Effector memory CD4-positive, alpha-beta T cell (primary cell): ENCODE results near the gene ZNF329.
"Not testable (repeated sequence)": the region's sequence is repeated elsewhere in the genome, so short reads cannot be mapped to it uniquely, and the experiment has no call there.

Experiments
- DNase-seq, 3 donors: peaks; one replicate each; pipeline ENCODE4 v3.0.0-alpha.2; 2020
- H3K27ac ChIP-seq: 2 replicates; pipeline ENCODE4 v1.7.0; 2013; ENCODE audit warnings: mild to moderate bottlenecking, low read length, moderate library complexity; ENCODE audit not compliant: insufficient read depth, poor library complexity, severe bottlenecking
- H3K27me3 ChIP-seq: replicated peaks from 2 replicates; pipeline ENCODE4 v1.7.0; 2013; ENCODE audit warnings: mild to moderate bottlenecking, low read length; ENCODE audit not compliant: insufficient read depth, control insufficient read depth, poor library complexity, severe bottlenecking
- H3K36me3 ChIP-seq: 2 replicates; pipeline ENCODE4 v1.7.0; 2013; ENCODE audit warnings: mild to moderate bottlenecking, low read length, moderate library complexity; ENCODE audit not compliant: control insufficient read depth, insufficient read depth
- H3K4me1 ChIP-seq: 2 replicates; pipeline ENCODE4 v1.7.0; 2013; ENCODE audit warnings: low read length, mild to moderate bottlenecking; ENCODE audit not compliant: control insufficient read depth, insufficient read depth, poor library complexity, severe bottlenecking
- H3K4me3 ChIP-seq: 2 replicates; pipeline ENCODE4 v1.7.0; 2013; ENCODE audit warnings: low read length, low read depth, mild to moderate bottlenecking; ENCODE audit not compliant: insufficient read depth, poor library complexity, severe bottlenecking
- H3K9me3 ChIP-seq: 2 replicates; pipeline ENCODE4 v1.7.0; 2013; ENCODE audit warnings: mild to moderate bottlenecking, low read length, moderate library complexity; ENCODE audit not compliant: control insufficient read depth

The ZNF329 gene

GRCh38 chr19:58157045-58157728 is 6.6 kb upstream of the ZNF329 start:
- H3K4me1 ChIP-seq: peaks cover 8% of the 10 kb centered on the region
- DNase-seq: no peak
- H3K27ac ChIP-seq: no peak overlapping the region
- H3K36me3 ChIP-seq: no peaks in the 10 kb centered on the region
- H3K27me3 ChIP-seq: no peaks in the 10 kb centered on the region
- H3K9me3 ChIP-seq: peaks cover 5% of the 10 kb centered on the region
- H3K4me3 ChIP-seq: no peak overlapping the region

- H3K27ac ChIP-seq: peak overlapping the region; percentile 80
- no peaks in the 10 kb centered on the region for H3K9me3 ChIP-seq
- H3K4me3 ChIP-seq: peak overlapping the region; percentile 90
- H3K27me3 ChIP-seq: no peaks in the 10 kb centered on the region
- peak; percentile 89 to 95 (median 93) for DNase-seq
- no peaks in the 10 kb centered on the region for H3K36me3 ChIP-seq
- peaks cover 11% of the 10 kb centered on the region for H3K4me1 ChIP-seq
Observed at GRCh38 chr19:58154679-58155648, 4.4 kb upstream of the ZNF329 start.

- no peaks in the 10 kb centered on the region for H3K36me3 ChIP-seq
- peaks cover 13% of the 10 kb centered on the region for H3K4me1 ChIP-seq
- peak overlapping the region; percentile 80 for H3K27ac ChIP-seq
- no peaks in the 10 kb centered on the region for H3K9me3 ChIP-seq
- peak overlapping the region; percentile 90 for H3K4me3 ChIP-seq
- no peaks in the 10 kb centered on the region for H3K27me3 ChIP-seq
- no peak for DNase-seq
Observed at GRCh38 chr19:58154287-58154678, 3.7 kb upstream of the ZNF329 start.

- Histone ChIP-seq H3K4me1 (peaks cover 13% of the 10 kb centered on the region), H3K27ac (no peak overlapping the region), H3K27me3 (no peaks in the 10 kb centered on the region), H3K4me3 (no peak overlapping the region), H3K36me3 (no peaks in the 10 kb centered on the region), H3K9me3 (no peaks in the 10 kb centered on the region)
- DNase-seq: no peak
Observed at GRCh38 chr19:58153386-58153785, 2.8 kb upstream of the ZNF329 start.

- H3K9me3 ChIP-seq, H3K4me3 ChIP-seq, H3K4me1 ChIP-seq, DNase-seq, H3K27me3 ChIP-seq, H3K36me3 ChIP-seq, H3K27ac ChIP-seq: not testable (repeated sequence)
Observed at GRCh38 chr19:58147475-58147874, 3.1 kb downstream of the ZNF329 start.

GRCh38 chr19:58145849-58146248 is 4.7 kb downstream of the ZNF329 start:
- Histone ChIP-seq H3K27ac (no peak overlapping the region), H3K4me1 (peaks cover 4% of the 10 kb centered on the region), H3K27me3 (no peaks in the 10 kb centered on the region), H3K9me3 (peaks cover 9% of the 10 kb centered on the region), H3K36me3 (peaks cover 21% of the 10 kb centered on the region), H3K4me3 (no peak overlapping the region)
- DNase-seq: no peak

- H3K4me3 ChIP-seq: no peak overlapping the region
- peaks cover 87% of the 10 kb centered on the region for H3K36me3 ChIP-seq
- no peaks in the 10 kb centered on the region for H3K27me3 ChIP-seq
- peaks cover 63% of the 10 kb centered on the region for H3K9me3 ChIP-seq
- no peak for DNase-seq
- no peak overlapping the region for H3K27ac ChIP-seq
- H3K4me1 ChIP-seq: no peaks in the 10 kb centered on the region
Observed at GRCh38 chr19:58134244-58134643, 16.3 kb downstream of the ZNF329 start.

- Histone ChIP-seq H3K36me3 (peaks cover 62% of the 10 kb centered on the region), H3K9me3 (peaks cover 91% of the 10 kb centered on the region), H3K27me3 (no peaks in the 10 kb centered on the region), H3K27ac (no peak overlapping the region), H3K4me3 (peak overlapping the region; percentile 14), H3K4me1 (no peaks in the 10 kb centered on the region)
- DNase-seq: no peak
Observed at GRCh38 chr19:58129284-58129683, 21.3 kb downstream of the ZNF329 start.

GRCh38 chr19:58128041-58128685 is 22.4 kb downstream of the ZNF329 start:
- Histone ChIP-seq H3K27me3 (no peaks in the 10 kb centered on the region), H3K4me3 (peak overlapping the region; percentile 14), H3K9me3 (peaks cover 91% of the 10 kb centered on the region), H3K36me3 (peaks cover 50% of the 10 kb centered on the region), H3K4me1 (no peaks in the 10 kb centered on the region), H3K27ac (no peak overlapping the region)
- no peak for DNase-seq
